Stomach (tissue), 19 donors: Measurements from ENCODE around the gene ZNF547. TPM values are rescaled to one million over a fixed set of nuclear protein-coding genes. Genes with fewer than 3 reads are reported as not detected.
A peak's percentile ranks its signal among the peaks of the same experiment; 100 is the strongest.

ENCODE experiments used
- DNase-seq, 2 donors: peaks; one replicate each; pipeline versions ENCODE4 v3.0.0 to v3.0.0-alpha.2; 2013 to 2019
- H3K27ac ChIP-seq, 5 donors: fragments of 200-600 bp in 4 of 5; sonication (generic) in 4 of 5; one replicate each; pipeline ENCODE4 v1.5.1; 2013 to 2019; ENCODE audit warnings: mild to moderate bottlenecking in 1 of 5, moderate library complexity in 1 of 5
- H3K27me3 ChIP-seq, 3 donors: fragments of 200-600 bp; sonication (generic); one replicate each; pipeline ENCODE4 v1.5.1; 2017 to 2019; ENCODE audit warnings: mixed run types in 1 of 3
- H3K36me3 ChIP-seq, 4 donors: fragments of 200-600 bp; sonication (generic); 1 replicate in 3 of 4; 2 replicates in 1 of 4; pipeline ENCODE4 v1.5.1; 2016 to 2019
- H3K4me1 ChIP-seq, 4 donors: fragments of 200-600 bp; sonication (generic); one replicate each; pipeline ENCODE4 v1.5.1; 2016 to 2019
- H3K4me3 ChIP-seq, 4 donors: fragments of 200-600 bp; sonication (generic) in 3 of 4; one replicate each; pipeline ENCODE4 v1.5.1; 2016 to 2019; ENCODE audit warnings: mild to moderate bottlenecking in 1 of 4
- H3K9me3 ChIP-seq, 4 donors: fragments of 200-600 bp; sonication (generic); one replicate each; pipeline ENCODE4 v1.5.1; 2016 to 2019
- EP300 ChIP-seq: sonication (generic); formaldehyde crosslinking; IDR thresholded peaks from one replicate; pipeline ENCODE4 v1.6.1; 2017; ENCODE audit warnings: antibody characterized with exemption
- POLR2A ChIP-seq, 4 donors: fragments of 450-650 bp; IDR thresholded peaks; one replicate each; pipeline ENCODE4 v1.6.1; 2016; ENCODE audit warnings: antibody characterized with exemption in 4 of 4, control low read depth in 2 of 4, mild to moderate bottlenecking in 1 of 4, moderate library complexity in 1 of 4
- POLR2AphosphoS5 ChIP-seq, 3 donors: sonication (generic); formaldehyde crosslinking; IDR thresholded peaks; one replicate each; pipeline ENCODE4 v1.6.1; 2016; ENCODE audit warnings: antibody characterized with exemption in 3 of 3
- WGBS, 5 donors: extraction: QIAGEN DNeasy Blood & Tissue Kit in 3 of 5; methylation state at CpG; one replicate each; pipeline versions ENCODE4 v1.1.5 to v1.1.7; 2013 to 2018; 5-methylcytosine and 5-hydroxymethylcytosine counted together
- intact Hi-C: fragments of 100-400 bp; cut with DNase I; formaldehyde crosslinking; loops from one replicate; pipeline ENCODE4 v1.15.1; 2023; ENCODE audit warnings: low total_unique reads
- long read RNA-seq, 10 donors: transcript quantifications; one replicate each; lab custom pipeline, GENCODE V29; 2026
- polyA plus RNA-seq, 3 donors: library from polyadenylated mRNA; stranded (reverse); fragments of 200-250 nt; gene quantifications; one replicate each; pipeline ENCODE4 v1.2.3, GENCODE V29; 2013
- total RNA-seq, 5 donors: library from RNA; depleted of rRNA; stranded (reverse); fragments of >200 nt; gene quantifications; one replicate each; pipeline versions ENCODE4 v1.1.0 to v1.2.3, GENCODE V29; 2014 to 2016
- TF ChIP-seq, protein P1 (sequence below), 7 experiments: fragments of 450-650 bp in 4 of 7; fragments of 200-600 bp in 3 of 7; sonication (generic) in 3 of 7; IDR thresholded peaks; one replicate each; pipeline ENCODE4 v1.5.1; 2016 to 2019; ENCODE audit warnings: antibody characterized with exemption in 7 of 7, control low read depth in 2 of 7, mild to moderate bottlenecking in 1 of 7
- donor health status: healthy with polysubstance abuse.
- donor health status: Bipolar disorder and iron deficiency.
- donor health status: healthy.

The ZNF547 gene
- total RNA-seq (1 to 10 TPM in 2 of 5 donors, under 1 TPM in 1, not detected in 2; under 0.01 to 3.0 (median 1.7) TPM), polyA plus RNA-seq (1 to 10 TPM in 2 of 3 donors, under 1 TPM in 1; 0.50 to 2.4 (median 1.8) TPM)
- long read RNA-seq, donor 1, result 0 reads
- long read RNA-seq, donor 2, partial matches to known transcripts, result 0 of 1 reads
- long read RNA-seq, donor 2, other reads (novel, unspliced or antisense), result 0 of 1 reads
- long read RNA-seq, donor 3, partial matches to known transcripts, result 0 of 1 reads
- long read RNA-seq, donor 3, other reads (novel, unspliced or antisense), result 0 of 1 reads
- long read RNA-seq, donor 4, result 0 reads
- long read RNA-seq, donor 5, result 0 reads
- long read RNA-seq, donor 6, partial matches to known transcripts, result 0 of 1 reads
- long read RNA-seq, donor 6, other reads (novel, unspliced or antisense), result 0 of 1 reads
- long read RNA-seq, donor 7, partial matches to known transcripts, result 0 of 1 reads
- long read RNA-seq, donor 7, other reads (novel, unspliced or antisense), result 0 of 1 reads
- long read RNA-seq, donor 8, result 0 reads
- long read RNA-seq, donor 9, result 0 reads
- long read RNA-seq, donor 10, partial matches to known transcripts, result 0 of 1 reads
- long read RNA-seq, donor 10, other reads (novel, unspliced or antisense), result 0 of 1 reads

DNA sequence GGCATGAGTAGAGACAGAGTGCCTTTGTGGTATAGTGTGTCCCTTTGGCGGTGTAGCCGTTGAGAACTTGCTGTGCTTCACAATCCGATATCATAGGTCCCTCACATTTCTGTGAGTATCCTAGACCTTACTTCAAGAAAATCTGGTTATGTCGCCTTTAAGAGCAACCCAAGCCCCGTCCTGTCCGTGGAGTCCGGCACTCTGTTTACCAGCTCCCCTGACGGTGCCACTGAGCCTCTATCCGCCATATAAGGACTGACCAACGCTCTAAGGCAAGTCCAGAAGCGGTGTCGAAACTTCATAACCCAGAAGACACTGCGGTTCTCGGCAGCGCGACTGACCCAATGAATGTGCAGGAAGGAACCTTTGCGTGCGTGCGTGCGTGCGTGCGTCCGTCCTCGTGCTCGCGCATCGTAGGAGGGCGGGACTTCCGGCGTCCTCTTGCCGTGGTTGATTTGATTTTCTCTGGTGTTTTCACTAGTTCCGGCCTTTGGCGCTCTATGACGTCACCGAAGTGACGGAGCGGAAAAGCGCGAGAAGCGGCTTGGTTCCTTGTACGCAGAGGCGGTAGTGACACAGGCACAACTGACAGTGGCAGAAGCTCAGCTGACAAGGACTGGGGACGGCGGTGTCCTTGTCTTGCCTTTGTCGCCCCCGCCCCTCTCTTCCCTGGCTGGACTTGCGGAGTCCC lies at the start of gene ZNF547, which contains the start of gene TRAPPC2B:
Gene ZNF547 (plus strand): TSS at position 555 of the 691 bp plus-strand sequence. CDS start 5,005 bp downstream, outside the sequence.
Gene TRAPPC2B (plus strand): TSS at position 555 of the 691 bp plus-strand sequence. CDS start 1,283 bp downstream, outside the sequence.
- intact Hi-C loops, result no loop called here
- DNase-seq, result peak; percentile 99 to 100
- peaks cover 10 to 70% (median 51%) of the 10 kb centered on the region in 4 donors for H3K9me3 ChIP-seq
- H3K4me3 ChIP-seq, result peak within 1 kb of the TSS; percentile 82 to 86 (median 83)
- no peaks in the 10 kb centered on the region for H3K27me3 ChIP-seq
- TF ChIP-seq EP300, result no peak
- TF ChIP-seq POLR2AphosphoS5 (IDR thresholded peaks at IDR 0.05), result peak; percentile 85 to 97 (median 91)
- peaks cover 4 to 20% (median 14%) of the 10 kb centered on the region in 4 donors for H3K4me1 ChIP-seq
- peak within 1 kb of the TSS; percentile 92 to 98 (median 96) for H3K27ac ChIP-seq
- H3K36me3 ChIP-seq, result peaks cover 0 to 37% (median 17%) of the 10 kb centered on the region in 4 donors
- WGBS, 5 donors, result 1 to 2% (median 1%) methylated on average over 30 to 47 of the region's 47 CpGs

DNA sequence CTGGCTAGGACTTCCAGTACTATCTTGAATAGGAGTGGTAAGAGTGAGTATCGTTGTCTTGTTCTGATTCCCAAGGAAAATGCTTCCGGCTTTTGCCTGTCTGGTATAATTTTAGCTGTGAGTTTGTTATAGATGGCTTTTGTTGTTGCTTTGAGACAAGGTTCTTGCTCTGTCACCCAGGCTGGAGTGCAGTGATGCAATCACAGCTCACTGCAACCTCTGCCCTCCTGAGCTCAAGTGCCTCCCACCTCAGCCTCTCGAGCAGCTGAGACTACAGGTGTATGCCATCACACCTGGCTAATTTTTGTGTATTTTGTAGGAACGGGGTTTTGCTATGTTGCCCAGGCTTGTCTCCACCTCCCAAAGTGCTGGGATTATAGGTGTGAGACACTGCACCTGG lies 49.2 kb upstream of the ZNF547 start:
- peaks cover 0 to 15% (median 8%) of the 10 kb centered on the region in 4 donors for H3K9me3 ChIP-seq
- no peaks in the 10 kb centered on the region for H3K4me1 ChIP-seq
- no peak for DNase-seq
- TF ChIP-seq POLR2A (IDR thresholded peaks at IDR 0.05), result no peak
- no peak for TF ChIP-seq EP300
- TF ChIP-seq, protein P1, sequence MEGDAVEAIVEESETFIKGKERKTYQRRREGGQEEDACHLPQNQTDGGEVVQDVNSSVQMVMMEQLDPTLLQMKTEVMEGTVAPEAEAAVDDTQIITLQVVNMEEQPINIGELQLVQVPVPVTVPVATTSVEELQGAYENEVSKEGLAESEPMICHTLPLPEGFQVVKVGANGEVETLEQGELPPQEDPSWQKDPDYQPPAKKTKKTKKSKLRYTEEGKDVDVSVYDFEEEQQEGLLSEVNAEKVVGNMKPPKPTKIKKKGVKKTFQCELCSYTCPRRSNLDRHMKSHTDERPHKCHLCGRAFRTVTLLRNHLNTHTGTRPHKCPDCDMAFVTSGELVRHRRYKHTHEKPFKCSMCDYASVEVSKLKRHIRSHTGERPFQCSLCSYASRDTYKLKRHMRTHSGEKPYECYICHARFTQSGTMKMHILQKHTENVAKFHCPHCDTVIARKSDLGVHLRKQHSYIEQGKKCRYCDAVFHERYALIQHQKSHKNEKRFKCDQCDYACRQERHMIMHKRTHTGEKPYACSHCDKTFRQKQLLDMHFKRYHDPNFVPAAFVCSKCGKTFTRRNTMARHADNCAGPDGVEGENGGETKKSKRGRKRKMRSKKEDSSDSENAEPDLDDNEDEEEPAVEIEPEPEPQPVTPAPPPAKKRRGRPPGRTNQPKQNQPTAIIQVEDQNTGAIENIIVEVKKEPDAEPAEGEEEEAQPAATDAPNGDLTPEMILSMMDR (IDR thresholded peaks at IDR 0.05), result no peak
- no peak for TF ChIP-seq POLR2AphosphoS5 (IDR thresholded peaks at IDR 0.05)
- H3K27me3 ChIP-seq, result peaks cover 0 to 18% (median 14%) of the 10 kb centered on the region in 3 donors
- intact Hi-C loops, result no loop called here
- WGBS, 5 donors, result 67 to 76% (median 70%) methylated on average over 4 of the region's 4 CpGs
- H3K27ac ChIP-seq, result no peak overlapping the region
- no peaks in the 10 kb centered on the region for H3K36me3 ChIP-seq
- H3K4me3 ChIP-seq, result no peak overlapping the region

DNA sequence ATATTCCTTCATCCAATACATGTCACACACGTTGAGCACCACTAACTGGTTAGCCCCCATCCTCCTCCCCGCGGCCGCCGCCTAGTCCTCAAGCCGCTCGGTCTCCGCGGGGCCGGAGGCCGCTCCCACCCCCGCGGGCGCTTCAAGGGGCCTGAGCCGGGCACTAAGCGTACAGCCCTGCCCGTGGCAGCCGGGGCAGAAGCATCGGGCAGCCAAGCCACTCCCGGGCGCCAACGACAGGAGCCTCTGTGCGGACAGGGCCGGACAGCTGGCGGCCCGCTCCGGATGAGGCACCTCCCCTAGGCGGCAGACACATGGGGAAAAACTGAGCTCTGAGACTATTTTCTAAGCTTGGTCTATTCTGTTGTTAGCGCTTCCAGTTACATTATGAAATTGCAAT lies 45.8 kb upstream of the ZNF547 start:
- intact Hi-C loops, result no loop called here
- H3K27ac ChIP-seq, result no peak overlapping the region
- peaks cover 0 to 16% (median 8%) of the 10 kb centered on the region in 4 donors for H3K9me3 ChIP-seq
- H3K36me3 ChIP-seq, result peaks cover 0 to 1% (median 0%) of the 10 kb centered on the region in 4 donors
- DNase-seq, result peak in 1 of 2 donors; percentile 9
- H3K27me3 ChIP-seq, result peaks cover 0 to 18% (median 14%) of the 10 kb centered on the region in 3 donors
- TF ChIP-seq, protein P1 (IDR thresholded peaks at IDR 0.05), result no peak
- TF ChIP-seq POLR2A (IDR thresholded peaks at IDR 0.05) (no peak), POLR2AphosphoS5 (IDR thresholded peaks at IDR 0.05) (no peak), EP300 (no peak)
- H3K4me3 ChIP-seq, result no peak overlapping the region
- WGBS, 5 donors, result 14 to 25% (median 18%) methylated on average over 19 to 29 of the region's 29 CpGs
- H3K4me1 ChIP-seq, result peaks cover 14 to 26% (median 21%) of the 10 kb centered on the region in 4 donors

DNA sequence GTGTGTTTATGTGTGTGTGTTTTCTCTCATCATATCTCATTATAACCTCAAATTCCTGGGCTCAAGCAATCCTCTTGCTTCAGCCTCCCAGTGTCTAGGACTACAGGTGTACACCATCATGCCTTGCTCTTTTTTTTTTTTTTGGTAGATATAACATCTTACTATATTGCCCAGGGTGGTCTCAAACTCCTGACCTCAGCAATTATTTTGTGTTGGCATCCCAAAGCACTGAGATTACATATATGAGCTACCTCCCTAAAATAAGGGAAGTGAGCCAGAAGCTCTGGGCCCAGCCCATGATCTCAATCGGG lies 43.5 kb upstream of the ZNF547 start:
- TF ChIP-seq EP300, result no peak
- TF ChIP-seq, protein P1 (IDR thresholded peaks at IDR 0.05), result no peak
- no peak for TF ChIP-seq POLR2A (IDR thresholded peaks at IDR 0.05)
- TF ChIP-seq POLR2AphosphoS5 (IDR thresholded peaks at IDR 0.05), result no peak
- intact Hi-C loops, result no loop called here
- no peak for DNase-seq
- Histone ChIP-seq H3K4me1 (peaks cover 14 to 29% (median 22%) of the 10 kb centered on the region in 4 donors), H3K4me3 (peak overlapping the region; percentile 76 to 95 (median 84)), H3K9me3 (peaks cover 0 to 37% (median 26%) of the 10 kb centered on the region in 4 donors), H3K27ac (peak overlapping the region; percentile 64 to 92 (median 87)), H3K36me3 (peaks cover 13 to 25% (median 18%) of the 10 kb centered on the region in 4 donors), H3K27me3 (peaks cover 0 to 18% (median 14%) of the 10 kb centered on the region in 3 donors)
- 0 to 20% (median 0%) methylated on average over 1 of the region's 1 CpG for WGBS, 5 donors
